AG10803 (cell line): Measurements from ENCODE around the gene GALNT10.

Experiments
- DNase-seq: peaks from one replicate; pipeline ENCODE4 v3.0.0; 2010; ENCODE audit warnings: low read depth
- H3K4me3 ChIP-seq: 2 replicates; pipeline ENCODE4 v1.5.1; 2011; ENCODE audit warnings: mild to moderate bottlenecking, low read length, control low read depth
- TF ChIP-seq, protein P1 (sequence below): conservative IDR thresholded peaks from 2 replicates; pipeline ENCODE4 v1.5.1; 2011; ENCODE audit warnings: mild to moderate bottlenecking, low read length, control low read depth, inconsistent platforms

The GALNT10 gene

DNA sequence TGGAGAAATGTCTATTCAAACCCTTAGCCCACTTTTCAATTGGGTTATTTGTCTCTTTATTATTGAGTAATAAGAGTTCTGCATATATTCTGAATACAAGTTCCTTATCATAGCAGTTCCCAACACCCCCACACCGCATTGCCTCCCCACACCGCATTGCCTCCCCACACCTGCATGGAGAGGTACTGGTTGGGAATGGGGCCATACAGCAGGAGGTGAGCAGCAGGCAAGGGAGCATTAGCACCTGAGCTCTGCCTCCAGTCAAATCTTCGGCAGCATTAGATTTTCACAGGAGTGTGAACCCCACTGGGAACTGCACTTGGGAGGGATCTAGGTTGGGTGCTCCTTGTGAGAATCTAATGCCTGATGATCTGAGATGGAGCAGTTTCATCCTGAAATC, 244.7 kb downstream of the GALNT10 start:
- no peak overlapping the region for H3K4me3 ChIP-seq
- TF ChIP-seq, protein P1, sequence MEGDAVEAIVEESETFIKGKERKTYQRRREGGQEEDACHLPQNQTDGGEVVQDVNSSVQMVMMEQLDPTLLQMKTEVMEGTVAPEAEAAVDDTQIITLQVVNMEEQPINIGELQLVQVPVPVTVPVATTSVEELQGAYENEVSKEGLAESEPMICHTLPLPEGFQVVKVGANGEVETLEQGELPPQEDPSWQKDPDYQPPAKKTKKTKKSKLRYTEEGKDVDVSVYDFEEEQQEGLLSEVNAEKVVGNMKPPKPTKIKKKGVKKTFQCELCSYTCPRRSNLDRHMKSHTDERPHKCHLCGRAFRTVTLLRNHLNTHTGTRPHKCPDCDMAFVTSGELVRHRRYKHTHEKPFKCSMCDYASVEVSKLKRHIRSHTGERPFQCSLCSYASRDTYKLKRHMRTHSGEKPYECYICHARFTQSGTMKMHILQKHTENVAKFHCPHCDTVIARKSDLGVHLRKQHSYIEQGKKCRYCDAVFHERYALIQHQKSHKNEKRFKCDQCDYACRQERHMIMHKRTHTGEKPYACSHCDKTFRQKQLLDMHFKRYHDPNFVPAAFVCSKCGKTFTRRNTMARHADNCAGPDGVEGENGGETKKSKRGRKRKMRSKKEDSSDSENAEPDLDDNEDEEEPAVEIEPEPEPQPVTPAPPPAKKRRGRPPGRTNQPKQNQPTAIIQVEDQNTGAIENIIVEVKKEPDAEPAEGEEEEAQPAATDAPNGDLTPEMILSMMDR, result no peak
- DNase-seq, result no peak

DNA sequence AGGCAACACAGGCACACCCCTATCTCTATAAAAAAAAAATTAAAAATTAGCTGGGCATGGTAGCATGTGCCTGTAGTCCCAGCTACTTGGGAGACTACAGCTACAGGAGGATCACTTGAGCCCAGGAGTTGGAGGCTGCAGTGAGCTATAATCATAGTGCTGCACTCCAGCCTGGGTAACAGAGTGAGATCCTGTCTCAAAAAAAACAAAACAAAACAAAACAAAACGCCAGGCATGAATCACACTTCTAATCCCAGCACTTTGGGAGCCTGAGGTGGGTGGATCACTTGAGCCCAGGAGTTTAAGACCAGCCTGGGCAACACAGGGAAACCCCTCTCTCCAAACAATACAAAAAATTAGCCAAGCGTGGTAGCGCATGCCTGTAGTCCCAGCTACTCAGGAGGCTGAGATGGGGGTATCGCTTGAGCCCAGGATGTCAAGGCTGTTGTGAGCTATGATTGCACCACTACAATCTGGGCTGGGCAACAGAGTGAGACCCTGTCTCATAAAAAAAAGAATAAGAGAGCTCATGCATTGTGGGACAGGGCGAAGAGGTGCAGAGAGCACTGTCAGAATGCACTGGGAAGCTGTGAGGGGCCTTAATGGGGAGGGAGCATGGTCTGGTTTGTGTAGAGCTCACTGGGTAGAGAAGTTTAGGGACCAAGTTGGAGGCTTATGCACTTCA, 246.9 kb downstream of the GALNT10 start:
- TF ChIP-seq, protein P1, result no peak
- no peak overlapping the region for H3K4me3 ChIP-seq
- DNase-seq, result no peak

DNA sequence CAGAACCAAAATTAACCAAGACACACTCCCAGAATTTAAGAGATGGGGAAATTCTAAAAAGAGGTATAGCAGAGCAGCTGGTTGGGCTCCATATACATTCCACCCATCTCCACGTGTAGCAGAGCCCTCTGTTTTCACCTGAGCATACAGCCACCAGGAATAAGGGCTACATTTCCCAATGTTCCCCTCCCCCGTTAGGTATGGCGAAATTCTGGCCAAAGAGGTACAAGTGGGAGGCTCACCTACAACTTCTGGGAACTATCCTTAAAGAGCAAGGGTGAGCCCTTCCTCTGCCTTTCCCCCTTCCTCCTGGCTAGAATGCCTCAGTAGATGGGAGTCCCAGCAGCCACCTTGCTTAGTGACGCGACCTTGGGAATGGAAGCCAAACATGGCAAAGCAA, 250.0 kb downstream of the GALNT10 start:
- DNase-seq, result no peak
- TF ChIP-seq, protein P1, result no peak
- H3K4me3 ChIP-seq, result no peak overlapping the region

DNA sequence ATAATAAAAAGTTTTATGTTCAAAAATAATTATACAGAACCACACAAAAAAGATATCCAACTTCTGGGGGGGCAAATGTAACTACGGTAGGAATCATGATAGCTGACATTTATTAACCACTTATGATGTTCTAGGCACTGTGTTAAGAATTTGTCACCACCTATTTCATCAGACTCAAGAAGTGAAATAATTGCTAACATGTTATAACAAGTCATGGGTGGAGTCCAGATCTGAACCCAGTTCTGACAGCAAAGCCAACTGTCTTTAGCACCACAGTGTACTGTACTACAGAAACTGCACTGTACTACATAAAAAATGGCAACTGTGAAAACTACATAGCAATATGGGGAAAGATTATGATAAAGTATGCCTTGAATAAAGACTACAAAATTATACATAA, 252.3 kb downstream of the GALNT10 start:
- TF ChIP-seq, protein P1, result no peak
- no peak for DNase-seq
- H3K4me3 ChIP-seq, result no peak overlapping the region

DNA sequence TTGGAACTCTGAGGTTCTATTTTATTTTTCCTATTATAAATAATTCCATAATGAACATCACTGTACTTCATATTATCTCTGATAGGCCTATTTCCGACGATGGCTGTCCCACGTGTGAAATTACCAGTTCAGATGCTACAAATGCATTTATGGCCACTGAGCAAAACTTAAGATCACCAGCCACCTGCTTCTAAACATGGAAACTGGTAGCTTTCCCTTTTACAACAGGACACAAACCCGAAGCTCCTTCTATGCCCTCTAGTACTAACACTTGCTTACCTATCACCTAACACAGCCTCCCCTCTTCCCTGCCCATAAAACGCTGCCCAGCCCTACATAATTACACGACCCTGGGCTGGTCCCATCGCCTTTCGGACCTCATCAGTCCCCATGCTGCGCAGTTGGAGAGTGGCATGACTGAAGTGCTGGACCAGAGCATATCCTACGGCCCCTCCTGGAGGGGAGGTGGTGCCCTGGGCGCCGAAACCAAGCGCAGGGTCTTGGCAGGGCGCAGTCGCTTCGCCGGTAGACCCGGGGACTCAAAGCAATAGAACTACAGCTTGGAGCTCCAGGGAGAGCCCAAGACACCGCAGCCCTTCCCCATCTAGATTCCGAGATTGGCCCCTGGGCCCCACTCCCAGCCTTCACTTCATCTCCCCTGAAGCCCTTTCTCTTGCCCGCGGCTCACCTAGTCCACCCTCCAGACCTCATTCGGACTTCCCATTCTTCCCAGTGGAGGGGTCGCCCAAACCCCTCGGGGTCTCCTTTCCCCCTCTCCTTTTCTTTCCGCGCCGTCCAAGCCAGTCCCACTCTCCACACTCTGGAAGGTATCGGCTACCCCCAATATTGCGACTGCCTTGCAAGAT, 254.3 kb downstream of the GALNT10 start:
- no peak for DNase-seq
- TF ChIP-seq, protein P1, result 0 out of 2 replicates have a peak, but pooled peaks have one; percentile 3
- peak overlapping the region; percentile 93 for H3K4me3 ChIP-seq

DNA sequence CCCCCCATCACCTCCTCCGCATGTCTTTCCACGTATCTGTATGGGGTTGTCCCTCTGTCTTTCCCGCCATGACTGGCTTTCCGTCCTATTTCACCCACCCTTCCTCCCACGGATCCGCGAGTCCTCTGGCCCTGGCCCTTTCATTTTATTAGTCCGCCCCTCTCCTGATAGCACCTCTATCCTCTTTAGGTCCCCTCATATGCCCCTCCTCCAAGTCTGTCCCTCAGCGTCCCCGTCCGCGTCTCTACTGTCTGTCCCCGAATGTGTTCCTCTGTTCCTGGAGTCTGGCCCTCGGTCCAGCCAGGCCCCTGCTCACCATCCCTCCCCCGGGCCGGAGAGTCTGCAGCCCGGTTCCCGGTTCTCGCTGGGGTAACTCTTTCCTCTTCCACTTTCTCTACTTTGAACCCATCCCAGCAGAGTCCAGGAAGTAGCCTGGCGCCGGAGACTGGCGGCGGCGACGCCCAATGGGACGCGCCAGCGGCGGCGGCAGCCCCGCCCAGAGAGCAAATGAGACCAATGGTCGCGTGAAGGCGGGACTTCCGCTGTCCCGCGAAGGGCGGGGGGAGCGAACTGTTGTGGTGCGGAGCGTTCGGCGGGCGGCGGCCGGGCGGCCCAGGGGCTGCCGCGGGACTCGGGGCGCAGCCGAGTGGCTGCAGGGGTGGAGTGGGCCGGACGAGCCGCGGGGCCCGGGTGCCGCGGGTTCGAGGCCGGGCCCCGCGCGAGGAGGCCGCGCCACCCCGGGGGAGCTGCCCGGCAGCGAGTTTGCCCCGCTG, 255.1 kb downstream of the GALNT10 start, which contains the start of gene SAP30L:
TSS of gene SAP30L (plus strand) at position 576 of the 773 bp plus-strand sequence. CDS start 608 bp downstream, outside the sequence.
- peak within 1 kb of the TSS; percentile 93 for H3K4me3 ChIP-seq
- DNase-seq, result peak; percentile 93
- TF ChIP-seq, protein P1, result no peak
